Measurements from ENCODE around the gene MTHFD1L.

MTHFD1L gene

GRCh38 chr6:150977281-150977680 is 111.8 kb downstream of the MTHFD1L start:
- Histone ChIP-seq H3K9ac (no peak overlapping the region), H3K36me3 (ENCODE audit: control insufficient read depth, insufficient read depth, low read length) (no peaks in the 10 kb centered on the region), H3K79me2 (no peaks in the 10 kb centered on the region), H3K4me1 (no peaks in the 10 kb centered on the region), H3K27me3 (ENCODE audit: control insufficient read depth, insufficient read depth, low read length) (no peaks in the 10 kb centered on the region), H3K27ac (no peak overlapping the region), H3K9me3 (ENCODE audit: control insufficient read depth, low read length) (no peaks in the 10 kb centered on the region), H3K4me2 (ENCODE audit: low read length) (no peak overlapping the region), H3K4me3 (ENCODE audit: low read depth, low read length) (no peak overlapping the region), H2AFZ (no peak overlapping the region)
- TF ChIP-seq CTCF (IDR thresholded peaks at IDR 0.05), result no peak

- H3K27me3 ChIP-seq (ENCODE audit: control insufficient read depth, insufficient read depth, low read length), result no peaks in the 10 kb centered on the region
- no peaks in the 10 kb centered on the region for H3K9me3 ChIP-seq (ENCODE audit: control insufficient read depth, low read length)
- no peaks in the 10 kb centered on the region for H3K4me1 ChIP-seq
- no peak overlapping the region for H3K27ac ChIP-seq
- H3K79me2 ChIP-seq, result no peaks in the 10 kb centered on the region
- H3K9ac ChIP-seq, result no peak overlapping the region
- H2AFZ ChIP-seq, result no peak overlapping the region
- H3K4me3 ChIP-seq (ENCODE audit: low read depth, low read length), result no peak overlapping the region
- H3K36me3 ChIP-seq (ENCODE audit: control insufficient read depth, insufficient read depth, low read length), result no peaks in the 10 kb centered on the region
- no peak for TF ChIP-seq CTCF (IDR thresholded peaks at IDR 0.05)
- no peak overlapping the region for H3K4me2 ChIP-seq (ENCODE audit: low read length)
Observed at GRCh38 chr6:150978624-150979023, 113.1 kb downstream of the MTHFD1L start.

GRCh38 chr6:150979826-150980350 is 114.4 kb downstream of the MTHFD1L start:
- Histone ChIP-seq H3K36me3 (ENCODE audit: control insufficient read depth, insufficient read depth, low read length) (no peaks in the 10 kb centered on the region), H3K79me2 (no peaks in the 10 kb centered on the region), H3K9ac (no peak overlapping the region), H3K4me3 (ENCODE audit: low read depth, low read length) (no peak overlapping the region), H3K27me3 (ENCODE audit: control insufficient read depth, insufficient read depth, low read length) (no peaks in the 10 kb centered on the region), H3K4me2 (ENCODE audit: low read length) (no peak overlapping the region), H3K27ac (no peak overlapping the region), H3K4me1 (no peaks in the 10 kb centered on the region), H3K9me3 (ENCODE audit: control insufficient read depth, low read length) (no peaks in the 10 kb centered on the region), H2AFZ (no peak overlapping the region)
- TF ChIP-seq CTCF (IDR thresholded peaks at IDR 0.05), result no peak

GRCh38 chr6:150981095-150981494 is 115.6 kb downstream of the MTHFD1L start:
- Histone ChIP-seq H3K9me3 (ENCODE audit: control insufficient read depth, low read length) (no peaks in the 10 kb centered on the region), H3K9ac (no peak overlapping the region), H3K27me3 (ENCODE audit: control insufficient read depth, insufficient read depth, low read length) (no peaks in the 10 kb centered on the region), H3K4me2 (ENCODE audit: low read length) (no peak overlapping the region), H3K36me3 (ENCODE audit: control insufficient read depth, insufficient read depth, low read length) (no peaks in the 10 kb centered on the region), H3K4me1 (no peaks in the 10 kb centered on the region), H2AFZ (no peak overlapping the region), H3K27ac (no peak overlapping the region), H3K79me2 (no peaks in the 10 kb centered on the region), H3K4me3 (ENCODE audit: low read depth, low read length) (no peak overlapping the region)
- TF ChIP-seq CTCF (IDR thresholded peaks at IDR 0.05), result no peak

- Histone ChIP-seq H3K4me1 (no peaks in the 10 kb centered on the region), H3K27me3 (ENCODE audit: control insufficient read depth, insufficient read depth, low read length) (no peaks in the 10 kb centered on the region), H2AFZ (no peak overlapping the region), H3K36me3 (ENCODE audit: control insufficient read depth, insufficient read depth, low read length) (no peaks in the 10 kb centered on the region), H3K27ac (no peak overlapping the region), H3K4me3 (ENCODE audit: low read depth, low read length) (no peak overlapping the region), H3K79me2 (no peaks in the 10 kb centered on the region), H3K9ac (no peak overlapping the region), H3K4me2 (ENCODE audit: low read length) (no peak overlapping the region), H3K9me3 (ENCODE audit: control insufficient read depth, low read length) (no peaks in the 10 kb centered on the region)
- no peak for TF ChIP-seq CTCF (IDR thresholded peaks at IDR 0.05)
Observed at GRCh38 chr6:150981669-150982068, 116.2 kb downstream of the MTHFD1L start.

Measured in parathyroid adenoma (tissue), 2 donors.